GM21423 (cell line): ENCODE results near the gene KCNJ5.
A peak's percentile ranks its signal among the peaks of the same experiment; 100 is the strongest.

Experiments
- ATAC-seq: cut with Tn5 transposase; IDR thresholded peaks from one replicate; pipeline ENCODE4 v1.9.1; 2021; ENCODE audit warnings: mild to moderate bottlenecking, moderate library complexity; ENCODE audit not compliant: unreplicated experiment

Gene KCNJ5

DNA sequence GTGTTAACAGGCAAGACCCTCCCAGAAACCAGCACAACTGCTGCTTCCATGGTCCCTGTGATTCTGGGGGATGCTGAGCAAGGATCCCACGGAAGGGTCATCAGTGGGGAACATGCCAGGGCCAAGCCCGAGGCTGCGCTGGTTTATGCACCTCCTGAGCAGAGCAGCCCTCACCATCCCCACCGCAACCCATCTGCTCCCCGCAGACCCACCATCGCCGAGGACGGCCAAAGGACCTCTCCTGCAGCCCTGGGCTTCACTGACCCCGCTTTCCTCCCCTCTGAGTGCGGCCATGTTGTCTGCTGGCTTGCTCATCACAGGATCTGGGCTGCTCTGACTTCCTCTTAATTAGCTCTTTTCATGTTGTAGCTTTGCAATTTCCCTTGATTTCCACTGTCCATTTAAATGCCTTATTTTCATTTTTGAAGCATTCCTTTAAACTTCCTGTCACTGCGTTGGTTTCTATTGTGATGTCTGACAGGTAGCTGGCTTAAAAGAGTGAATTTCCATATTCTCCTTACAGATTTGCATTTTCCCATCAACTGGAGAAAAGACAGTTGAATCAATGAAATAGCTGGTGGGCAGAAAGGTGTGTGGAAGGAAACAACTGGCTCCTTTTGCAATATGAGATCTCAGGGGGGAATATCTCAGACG lies 36.7 kb downstream of the KCNJ5 start:
- ATAC-seq, result no peak

DNA sequence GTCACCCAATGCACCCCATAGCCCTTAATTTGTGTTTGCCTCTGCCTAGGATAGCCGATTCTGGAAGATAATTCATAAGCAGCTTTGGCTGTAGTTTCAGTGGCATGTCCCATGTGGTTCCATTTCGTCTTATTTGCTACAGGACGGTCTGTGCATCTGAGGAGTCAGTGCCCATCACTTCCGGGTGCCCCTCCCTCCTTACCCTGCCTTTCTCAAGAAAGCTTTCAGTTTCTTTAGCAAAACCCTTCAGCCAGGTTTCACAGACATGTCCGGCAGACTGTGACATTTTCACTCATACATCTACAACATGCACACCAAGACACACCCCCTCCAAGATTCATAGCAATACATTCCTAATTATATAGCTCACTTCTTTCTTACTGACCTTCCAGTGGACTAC lies 37.2 kb downstream of the KCNJ5 start:
- peak; percentile 99 for ATAC-seq

DNA sequence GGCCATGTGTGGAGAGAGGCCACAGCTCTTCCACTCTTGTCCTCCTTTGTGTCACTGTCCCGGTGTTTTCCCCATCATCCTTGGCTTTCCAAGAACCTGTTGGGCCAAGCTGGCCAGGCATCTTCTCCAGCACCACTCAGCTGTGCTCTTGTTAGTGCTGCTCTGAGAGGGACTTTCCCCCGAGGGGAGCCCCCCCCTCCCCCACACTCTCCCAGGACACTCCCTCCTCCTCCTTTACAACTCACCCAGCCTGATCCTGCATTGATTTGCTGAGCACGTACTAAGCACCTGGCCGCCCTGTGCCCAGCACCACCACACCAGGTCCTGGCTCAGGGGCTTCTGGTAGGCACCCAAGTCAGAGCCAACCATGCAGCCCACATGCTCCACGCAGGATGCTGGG lies 38.3 kb downstream of the KCNJ5 start:
- no peak for ATAC-seq

DNA sequence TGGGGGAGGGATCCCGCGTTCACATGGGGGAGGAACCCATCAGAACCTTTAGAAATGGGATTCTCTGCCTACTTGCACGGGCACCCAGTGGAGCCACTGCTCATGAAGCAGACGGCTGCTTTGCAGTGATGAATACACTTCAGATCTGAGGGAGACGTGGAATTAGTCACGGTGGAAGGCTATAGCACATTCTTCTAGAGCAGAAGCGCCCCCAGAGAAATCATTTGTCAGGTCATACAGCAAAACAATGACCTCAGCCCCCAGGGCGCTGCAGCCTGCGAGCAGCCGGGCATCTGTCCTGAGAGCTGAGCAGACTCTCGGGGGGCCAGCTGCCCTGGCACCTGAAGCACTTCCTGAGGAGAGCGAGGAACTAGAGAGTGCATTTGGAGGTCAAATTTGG lies 38.8 kb downstream of the KCNJ5 start:
- ATAC-seq, result no peak

DNA sequence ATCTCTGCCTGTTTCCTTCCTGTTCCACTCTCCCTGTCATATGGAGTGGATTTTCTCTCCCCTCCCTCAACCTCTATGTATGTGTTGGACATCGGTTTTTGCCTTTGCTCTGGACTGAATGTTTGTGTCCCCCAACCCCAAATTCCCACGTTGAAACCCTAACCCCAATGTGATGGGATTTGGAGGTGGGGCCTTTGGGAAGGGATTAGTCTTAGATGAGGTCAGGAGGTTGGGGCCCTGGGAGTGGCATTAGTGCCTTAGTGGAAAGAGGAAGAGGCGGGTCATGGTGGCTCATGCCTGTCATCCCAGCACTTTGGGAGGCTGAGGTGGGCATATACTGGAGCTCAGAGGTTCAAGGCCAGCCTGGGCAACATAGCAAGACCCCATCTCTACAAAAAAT lies 39.9 kb downstream of the KCNJ5 start:
- no peak for ATAC-seq

DNA sequence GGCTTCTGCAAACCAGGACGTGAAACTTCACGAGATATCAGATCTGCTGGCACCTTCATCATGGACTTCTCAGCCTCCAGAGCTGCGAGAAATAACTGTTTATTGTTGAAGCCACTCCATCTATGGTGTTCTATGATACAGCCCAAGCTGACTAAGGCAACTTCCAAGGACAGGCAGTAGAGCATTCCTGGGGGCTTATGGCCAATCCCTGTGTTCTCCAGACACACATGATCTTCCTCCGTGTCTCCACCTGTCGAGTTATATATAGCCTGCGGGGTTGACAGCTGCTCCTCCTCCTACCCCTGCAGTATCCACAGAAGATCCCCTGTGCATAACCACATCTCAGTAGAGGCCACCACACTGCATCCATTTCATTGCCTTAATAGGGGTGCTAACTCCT lies 40.5 kb downstream of the KCNJ5 start:
- ATAC-seq, result no peak

DNA sequence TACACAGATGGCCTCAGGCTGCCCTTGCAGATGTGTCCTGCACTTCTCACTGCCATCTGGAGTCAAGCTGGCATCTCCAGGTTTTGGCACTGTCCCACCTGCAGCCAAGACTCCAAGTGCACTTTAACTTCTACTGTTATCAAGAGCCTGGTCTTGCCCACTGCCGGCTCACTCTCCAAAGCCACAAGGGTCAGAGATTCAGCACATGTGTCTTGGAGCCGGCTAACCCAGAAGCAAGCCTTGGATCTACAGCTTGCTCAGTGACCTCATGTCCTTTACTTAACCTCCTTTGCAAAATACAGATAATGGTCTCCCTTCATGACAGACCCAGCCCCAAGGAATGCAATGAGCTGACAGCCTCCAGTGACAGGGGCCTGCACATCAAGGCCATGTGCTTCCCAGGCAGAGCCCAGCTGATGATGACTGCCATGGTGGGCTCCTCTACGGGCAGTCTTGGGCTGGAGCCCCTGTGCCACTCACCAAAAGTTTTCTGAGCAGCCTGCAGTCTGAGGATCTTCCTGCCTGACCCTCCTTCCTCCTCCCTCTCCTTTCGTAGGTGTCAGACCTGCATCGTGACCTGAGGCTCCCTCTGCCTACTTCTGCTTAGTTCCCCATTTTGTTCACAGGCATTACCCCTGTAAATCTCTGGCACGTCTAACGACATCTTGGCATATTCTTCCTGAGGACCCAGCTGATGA lies 42.5 kb downstream of the KCNJ5 start:
- no peak for ATAC-seq

DNA sequence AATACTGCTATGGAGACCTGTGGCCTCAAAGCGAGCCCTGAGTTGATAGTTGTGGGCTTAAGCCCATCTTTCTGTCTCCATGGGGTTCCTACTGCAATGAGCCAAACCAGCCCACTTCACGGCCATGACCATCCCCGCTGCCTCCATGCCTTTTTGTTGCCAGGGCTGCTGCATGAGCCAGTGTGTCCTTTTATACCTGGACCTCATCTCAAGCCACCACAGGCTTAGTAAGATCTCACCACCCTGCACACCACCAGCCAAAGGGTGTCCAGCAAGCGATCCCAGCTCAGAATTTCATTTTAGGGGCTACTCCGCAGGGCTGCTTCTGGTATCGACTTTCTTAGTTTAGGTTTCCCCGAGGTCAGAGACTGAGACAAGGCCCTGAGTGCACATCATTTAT lies 43.2 kb downstream of the KCNJ5 start:
- ATAC-seq, result no peak

DNA sequence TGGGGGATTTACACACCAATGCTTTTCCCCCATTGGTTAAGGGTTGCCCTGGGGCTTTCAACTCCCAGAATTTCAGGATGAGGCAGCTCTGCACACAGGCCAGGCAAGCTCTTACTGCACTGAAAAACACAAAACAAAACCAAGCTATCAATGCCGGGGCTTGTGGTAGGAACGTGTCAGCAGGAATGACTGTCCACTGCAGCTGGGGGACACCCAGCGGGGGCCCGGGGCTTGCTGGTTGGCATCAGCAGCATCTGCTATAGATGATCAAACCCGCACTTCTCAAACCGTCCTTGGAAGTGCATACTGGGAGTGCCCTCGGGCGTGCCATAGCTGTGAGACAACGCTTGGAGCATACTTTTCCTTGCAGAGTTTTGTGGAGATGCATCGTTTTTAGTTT lies 43.8 kb downstream of the KCNJ5 start:
- no peak for ATAC-seq

DNA sequence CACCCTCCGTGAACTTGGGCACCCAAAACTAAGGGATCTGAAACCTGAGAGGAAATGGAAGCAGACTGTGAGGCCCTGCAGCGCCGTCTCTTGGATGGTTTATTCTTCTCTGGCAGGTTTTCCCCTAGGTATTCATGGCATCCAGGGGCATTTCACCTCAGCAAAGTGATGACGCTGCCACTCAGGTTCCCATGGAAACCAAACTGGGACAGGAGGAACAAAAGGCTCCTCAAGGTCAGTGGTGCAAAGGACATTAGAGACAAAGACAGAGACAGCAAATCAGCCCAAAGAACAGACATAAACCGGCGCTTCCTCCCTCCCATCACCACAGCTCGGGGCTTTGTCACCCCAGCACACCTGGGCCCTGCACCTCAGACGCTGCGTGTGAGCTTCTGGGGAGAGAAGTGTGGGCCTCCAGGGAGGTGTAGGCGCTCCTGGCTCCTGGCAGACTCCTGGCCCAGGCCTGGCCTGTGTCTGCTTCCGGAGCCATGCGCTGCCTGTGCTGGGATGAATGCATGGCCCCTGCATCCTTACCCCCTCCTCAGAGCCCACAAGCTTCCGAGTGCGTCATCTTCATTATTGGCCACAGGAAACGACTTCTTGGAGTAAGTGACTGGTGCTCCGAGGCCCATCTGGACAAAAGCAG lies 45.6 kb downstream of the KCNJ5 start:
- ATAC-seq, result no peak

DNA sequence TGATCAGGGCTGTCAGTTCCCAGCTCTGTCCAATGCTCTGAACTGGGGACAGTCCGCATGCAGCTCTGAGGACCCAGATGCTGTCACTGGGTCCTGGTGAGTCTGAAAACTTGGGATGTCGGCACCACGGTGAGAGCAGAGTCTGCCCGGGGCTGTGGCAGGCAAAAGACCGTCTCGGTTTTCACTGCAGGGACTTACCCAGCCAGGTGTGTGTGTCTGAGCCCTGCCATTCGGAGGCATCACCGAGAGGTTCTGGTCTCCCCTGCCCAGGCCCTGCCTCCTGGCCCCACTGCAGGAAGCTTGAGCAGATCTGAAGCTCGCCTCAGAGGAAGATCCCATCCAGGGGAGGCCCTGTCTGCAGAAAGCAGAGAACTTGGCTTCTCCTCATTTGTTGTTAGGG lies 46.3 kb downstream of the KCNJ5 start:
- ATAC-seq, result no peak

DNA sequence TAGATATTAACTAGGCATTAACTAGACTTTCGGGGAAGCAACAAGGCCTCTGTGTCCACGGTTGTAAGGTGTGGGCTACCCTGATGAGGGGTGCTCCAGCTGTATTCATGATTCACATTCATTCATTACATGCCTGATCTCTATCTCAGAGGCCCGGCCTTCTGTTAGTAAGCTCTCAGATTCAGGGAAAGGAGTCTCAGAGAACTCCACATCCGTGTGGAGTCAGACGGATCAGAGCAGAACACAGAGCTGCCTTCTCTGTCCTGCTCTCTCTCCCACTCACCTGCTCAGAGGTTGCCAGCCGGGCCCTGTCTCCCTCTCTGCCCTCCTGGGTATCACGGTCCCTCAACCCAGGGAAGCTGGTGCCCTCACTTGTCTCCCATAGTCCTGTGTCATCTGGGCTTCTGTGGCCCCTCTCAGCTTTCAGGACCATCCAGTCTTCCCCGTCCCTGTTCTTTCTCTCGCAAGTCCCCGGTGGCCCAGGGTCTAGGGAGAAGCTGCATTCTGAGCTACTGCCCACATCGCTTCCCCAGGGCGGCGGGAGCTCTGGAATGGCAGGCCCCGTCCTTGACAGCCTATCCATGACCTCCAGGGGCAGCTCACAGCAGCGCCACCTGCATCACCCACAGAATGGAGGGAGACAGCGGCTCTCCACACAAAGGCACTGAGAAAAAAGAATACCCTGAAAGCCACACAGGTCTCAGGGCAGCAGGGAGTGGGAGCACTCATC lies 47.2 kb downstream of the KCNJ5 start:
- no peak for ATAC-seq

DNA sequence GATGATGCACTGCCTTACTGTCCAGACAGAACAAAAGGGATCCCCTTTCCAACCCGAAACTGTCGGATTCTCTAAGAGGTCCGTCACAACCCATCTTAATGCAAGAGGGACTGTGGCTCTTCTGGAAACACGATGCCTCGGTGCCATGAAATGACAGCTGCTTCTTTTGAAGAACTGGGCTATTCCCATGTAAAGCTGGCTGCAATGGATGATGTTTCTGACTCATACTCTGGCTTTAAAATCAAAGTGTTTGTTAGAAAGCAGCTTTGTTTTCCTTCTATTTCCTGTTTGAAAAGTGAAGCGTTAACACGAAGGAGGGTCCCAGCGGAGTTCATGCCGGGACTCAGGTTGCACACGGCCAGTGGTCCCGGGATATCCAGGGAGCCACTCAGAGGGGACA lies 48.4 kb downstream of the KCNJ5 start:
- no peak for ATAC-seq

DNA sequence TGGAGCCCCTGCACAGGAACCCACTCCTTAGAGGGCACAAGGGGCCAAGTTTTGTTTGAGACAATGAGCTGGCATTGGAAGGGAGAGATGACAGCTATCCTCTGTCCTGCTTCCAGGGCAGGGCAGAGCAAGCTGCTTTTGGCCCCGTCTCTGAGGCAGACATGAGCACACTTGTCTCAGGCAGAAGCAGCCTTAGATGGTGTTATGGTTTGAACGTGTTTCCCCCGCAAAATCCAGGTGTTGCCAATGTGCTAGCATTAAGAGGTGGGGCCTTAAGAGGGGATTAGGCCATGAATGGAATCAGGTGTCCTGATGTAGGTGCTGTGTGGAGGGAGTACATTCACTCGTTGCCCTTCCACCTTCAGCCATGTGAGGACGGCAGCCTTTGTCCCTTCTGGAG lies 49.0 kb downstream of the KCNJ5 start:
- ATAC-seq, result no peak

DNA sequence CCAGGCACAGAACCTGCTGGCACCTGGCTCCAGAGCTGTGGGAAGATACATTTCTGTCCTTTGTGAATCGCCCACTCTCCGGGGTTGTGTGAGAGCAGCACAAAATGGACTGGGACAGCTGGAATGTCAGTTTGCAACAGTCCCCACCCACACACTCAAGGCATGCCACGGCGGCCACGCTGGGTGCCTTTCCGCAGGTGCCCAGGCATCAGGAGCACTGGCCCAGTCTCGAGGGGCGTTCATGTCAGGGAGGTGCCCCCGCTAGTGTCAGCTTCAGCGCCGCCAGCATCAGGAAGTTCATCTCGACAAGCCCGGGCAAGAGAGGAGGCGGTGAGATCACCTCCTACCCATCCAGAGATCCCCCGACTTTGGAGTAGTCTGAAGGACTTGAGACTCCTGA lies 49.4 kb downstream of the KCNJ5 start:
- no peak for ATAC-seq

DNA sequence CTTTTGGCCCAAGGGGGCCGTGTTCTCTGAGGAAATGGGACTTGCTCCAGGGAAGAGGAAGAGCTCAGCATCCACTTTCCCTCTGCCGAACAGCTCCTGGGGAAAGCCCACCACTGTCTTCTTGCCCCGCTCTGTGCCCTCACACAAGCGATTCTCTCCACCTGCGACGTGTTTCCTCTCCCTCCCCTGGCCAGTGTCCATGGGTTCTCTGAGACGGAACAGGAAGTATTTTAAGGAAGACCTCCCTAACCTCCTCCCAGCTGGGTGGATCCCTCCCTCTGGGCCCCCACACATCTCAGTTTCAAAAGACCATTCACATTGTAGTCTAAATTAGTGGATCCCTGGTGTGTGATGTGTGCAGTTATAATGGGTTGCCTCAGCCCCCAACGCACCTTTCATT lies 50.0 kb downstream of the KCNJ5 start:
- no peak for ATAC-seq

DNA sequence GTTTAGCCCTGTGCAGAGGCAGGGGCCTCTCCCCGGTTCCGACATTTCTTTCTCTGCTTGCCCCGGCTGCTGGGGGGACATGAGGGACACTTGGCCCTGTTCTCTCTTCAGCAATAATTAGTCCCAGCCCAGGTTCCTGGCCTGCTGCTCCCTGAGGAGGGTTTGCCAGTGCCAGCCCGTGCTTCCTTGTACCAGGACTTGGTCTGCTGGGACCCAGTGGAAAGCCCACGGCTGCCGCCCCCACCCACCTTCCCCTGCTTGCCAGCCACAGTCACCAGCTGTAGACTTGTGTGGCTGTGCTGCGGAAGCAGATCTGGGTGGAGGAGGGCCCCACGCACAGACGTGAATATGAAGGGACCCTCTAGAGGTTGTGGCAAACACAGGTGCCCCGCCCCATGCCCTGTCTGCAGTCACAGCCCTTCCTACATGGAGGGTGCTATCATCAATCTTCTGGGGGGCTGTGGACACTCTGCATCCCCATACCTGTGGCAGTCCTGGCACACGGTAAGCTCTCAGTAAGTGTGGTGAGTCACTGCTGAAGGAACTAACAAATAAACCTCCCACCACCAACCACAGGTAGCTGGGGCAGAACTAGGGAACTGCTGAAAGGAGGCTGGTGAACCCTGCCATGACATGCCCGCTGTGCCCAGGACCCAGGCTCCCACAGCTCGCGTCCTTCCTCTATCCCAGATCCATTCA lies 50.6 kb downstream of the KCNJ5 start:
- ATAC-seq, result no peak

DNA sequence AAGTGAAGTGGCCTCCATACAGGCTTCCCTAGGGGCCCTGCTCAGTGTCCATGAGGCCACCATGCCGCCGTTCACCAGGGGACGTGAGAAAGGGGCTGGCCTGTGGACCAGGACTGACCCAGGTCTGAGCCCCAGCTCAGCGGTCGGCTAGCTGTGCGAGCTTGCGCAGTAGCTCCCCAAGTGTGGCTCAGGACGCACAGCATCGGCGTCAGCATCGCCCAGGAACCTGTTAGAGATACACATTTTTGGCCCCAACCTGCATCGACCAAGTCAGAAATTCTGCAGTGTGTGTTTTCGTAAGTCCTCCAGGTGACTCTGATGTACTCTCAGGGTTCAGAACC lies 51.1 kb downstream of the KCNJ5 start:
- no peak for ATAC-seq

DNA sequence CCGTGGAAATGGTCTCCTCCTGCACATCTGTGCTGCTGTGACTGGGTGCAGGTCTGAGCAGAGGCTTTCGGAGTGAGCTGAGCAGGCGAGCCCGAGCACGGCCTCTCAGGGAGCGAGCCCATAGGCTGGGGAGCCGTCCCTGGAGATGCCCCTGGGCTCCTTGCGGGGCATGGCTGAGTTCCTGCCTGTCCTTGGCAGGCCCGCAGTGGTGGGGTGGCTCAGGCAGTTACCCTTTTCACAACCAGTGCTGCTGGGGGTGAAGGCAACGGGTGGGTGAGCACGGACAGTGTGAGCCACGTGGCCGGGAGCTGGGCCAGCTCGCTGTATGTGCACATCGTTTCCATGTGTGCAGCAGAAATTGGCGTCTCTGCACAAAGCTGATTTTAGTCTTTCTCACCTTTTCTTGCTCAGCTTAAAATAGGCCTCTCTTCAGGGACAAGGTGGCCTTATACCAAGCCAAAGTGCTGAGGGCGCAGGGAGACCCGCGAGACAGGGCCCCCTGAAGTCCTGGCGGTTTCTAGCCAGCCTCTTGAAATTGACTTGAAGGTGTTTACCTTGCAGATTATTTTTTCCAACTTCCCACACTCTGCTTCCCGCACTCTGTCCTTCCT lies 51.8 kb downstream of the KCNJ5 start, which contains the start of gene TP53AIP1:
TSS of gene TP53AIP1 (minus strand) at position 55 of the 611 bp plus-strand sequence. CDS start 5,053 bp downstream, outside the sequence.
- ATAC-seq, result no peak

DNA sequence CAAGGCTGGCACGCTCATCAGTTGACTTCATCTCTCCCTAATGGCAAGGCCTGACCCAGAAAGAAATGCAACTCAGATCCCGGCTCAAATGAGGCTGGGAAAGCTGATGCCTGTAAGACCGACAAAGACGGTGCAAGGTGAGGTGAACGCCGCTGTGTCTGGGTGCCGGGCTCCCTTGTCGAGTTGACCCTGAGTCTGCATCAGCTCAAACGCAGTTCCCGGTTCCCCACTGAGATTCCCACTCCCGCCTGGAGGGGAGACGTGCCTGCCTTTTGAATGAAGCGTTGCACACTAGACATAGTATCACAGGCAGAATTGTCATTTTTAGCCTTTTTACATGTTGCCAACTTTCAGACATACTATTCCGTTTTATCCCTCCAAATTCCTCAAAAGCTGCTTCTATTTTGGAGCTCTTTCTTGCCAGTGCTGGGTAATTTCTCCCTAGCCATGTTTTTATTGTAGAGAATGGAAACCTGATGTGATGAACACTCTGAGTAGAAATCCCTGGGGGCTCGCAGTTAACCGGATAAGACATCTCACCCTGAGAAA lies 52.3 kb downstream of the KCNJ5 start:
- no peak for ATAC-seq
